ENCODE measurements around the gene KRTAP10-1. TPM values are rescaled to one million over a fixed set of nuclear protein-coding genes. Genes with fewer than 3 reads are reported as not detected.

The KRTAP10-1 gene
- total RNA-seq, 4 donors from 2014 or later: not detected

- intact Hi-C loops (cut with DNase I; ENCODE audit: low total_unique reads) (no loop called here), in situ Hi-C loops (cut with MboI; ENCODE audit: low sequenced_read_pairs in 4 of 4) (no loop called here)
- ATAC-seq (no peak), DNase-seq (no peak)
- Histone ChIP-seq H3K27ac (no peak overlapping the region), H3K4me3 (no peak overlapping the region), H3K36me3 (no peaks in the 10 kb centered on the region), H3K27me3 (peaks cover 13 to 15% (median 14%) of the 10 kb centered on the region in 3 donors), H3K4me1 (no peaks in the 10 kb centered on the region), H3K9me3 (no peaks in the 10 kb centered on the region)
- TF ChIP-seq POLR2A (IDR thresholded peaks at IDR 0.05): no peak
- TF ChIP-seq, protein P1, sequence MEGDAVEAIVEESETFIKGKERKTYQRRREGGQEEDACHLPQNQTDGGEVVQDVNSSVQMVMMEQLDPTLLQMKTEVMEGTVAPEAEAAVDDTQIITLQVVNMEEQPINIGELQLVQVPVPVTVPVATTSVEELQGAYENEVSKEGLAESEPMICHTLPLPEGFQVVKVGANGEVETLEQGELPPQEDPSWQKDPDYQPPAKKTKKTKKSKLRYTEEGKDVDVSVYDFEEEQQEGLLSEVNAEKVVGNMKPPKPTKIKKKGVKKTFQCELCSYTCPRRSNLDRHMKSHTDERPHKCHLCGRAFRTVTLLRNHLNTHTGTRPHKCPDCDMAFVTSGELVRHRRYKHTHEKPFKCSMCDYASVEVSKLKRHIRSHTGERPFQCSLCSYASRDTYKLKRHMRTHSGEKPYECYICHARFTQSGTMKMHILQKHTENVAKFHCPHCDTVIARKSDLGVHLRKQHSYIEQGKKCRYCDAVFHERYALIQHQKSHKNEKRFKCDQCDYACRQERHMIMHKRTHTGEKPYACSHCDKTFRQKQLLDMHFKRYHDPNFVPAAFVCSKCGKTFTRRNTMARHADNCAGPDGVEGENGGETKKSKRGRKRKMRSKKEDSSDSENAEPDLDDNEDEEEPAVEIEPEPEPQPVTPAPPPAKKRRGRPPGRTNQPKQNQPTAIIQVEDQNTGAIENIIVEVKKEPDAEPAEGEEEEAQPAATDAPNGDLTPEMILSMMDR (IDR thresholded peaks at IDR 0.05 in 4 of 5, conservative IDR thresholded peaks at IDR 0.05 in 1 of 5): no peak
Observed at GRCh38 chr21:44494418-44494817, 45.6 kb downstream of the KRTAP10-1 start.

DNA sequence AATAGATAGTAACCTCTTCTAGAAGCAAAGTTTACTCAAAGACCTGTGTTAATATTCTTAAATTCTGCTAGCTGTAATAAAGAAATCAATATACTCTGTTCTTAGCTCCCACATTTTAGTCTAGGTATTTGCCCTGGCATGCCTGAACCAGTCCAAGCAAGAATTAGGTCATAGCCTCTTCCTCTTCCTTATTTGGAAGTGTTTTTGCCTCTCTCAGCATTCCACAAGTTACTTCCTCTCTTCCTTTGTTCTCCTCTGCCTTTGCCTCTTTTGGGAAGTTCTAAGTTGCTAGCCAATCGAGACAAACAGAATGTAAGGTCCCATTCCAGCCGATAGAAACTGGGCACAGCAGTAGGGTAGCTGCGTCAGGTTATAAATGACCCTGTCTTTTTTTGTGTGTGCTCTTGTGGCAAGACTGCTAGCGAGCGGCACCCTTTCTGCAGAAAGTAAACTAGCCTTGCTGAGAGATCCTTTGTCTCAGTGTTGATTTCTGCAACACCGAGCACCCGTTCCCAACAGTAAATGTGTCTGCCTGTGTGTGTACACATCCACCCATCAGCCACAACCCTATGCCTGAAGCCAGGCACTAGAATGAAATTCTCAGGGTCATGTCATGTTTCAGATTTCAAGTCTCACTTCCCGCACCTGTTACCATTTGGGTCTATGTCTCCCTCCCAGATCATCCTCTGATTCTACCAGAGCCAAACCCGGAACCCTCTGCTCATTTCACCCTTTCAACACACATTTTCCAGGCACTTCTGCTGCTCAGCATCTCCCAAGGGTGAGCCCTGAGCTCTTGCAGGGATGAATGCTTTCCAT is 47.2 kb downstream of the KRTAP10-1 start:
- H3K9me3 ChIP-seq: no peaks in the 10 kb centered on the region
- no peaks in the 10 kb centered on the region for H3K36me3 ChIP-seq
- intact Hi-C loops (cut with DNase I; ENCODE audit: low total_unique reads) (no loop called here), in situ Hi-C loops (cut with MboI; ENCODE audit: low sequenced_read_pairs in 4 of 4) (no loop called here)
- no peaks in the 10 kb centered on the region for H3K4me1 ChIP-seq
- TF ChIP-seq, protein P1 (IDR thresholded peaks at IDR 0.05 in 4 of 5, conservative IDR thresholded peaks at IDR 0.05 in 1 of 5): no peak
- peaks cover 7 to 15% (median 12%) of the 10 kb centered on the region in 3 donors for H3K27me3 ChIP-seq
- H3K27ac ChIP-seq: no peak overlapping the region
- no peak for DNase-seq
- ATAC-seq: no peak
- no peak overlapping the region for H3K4me3 ChIP-seq

DNA sequence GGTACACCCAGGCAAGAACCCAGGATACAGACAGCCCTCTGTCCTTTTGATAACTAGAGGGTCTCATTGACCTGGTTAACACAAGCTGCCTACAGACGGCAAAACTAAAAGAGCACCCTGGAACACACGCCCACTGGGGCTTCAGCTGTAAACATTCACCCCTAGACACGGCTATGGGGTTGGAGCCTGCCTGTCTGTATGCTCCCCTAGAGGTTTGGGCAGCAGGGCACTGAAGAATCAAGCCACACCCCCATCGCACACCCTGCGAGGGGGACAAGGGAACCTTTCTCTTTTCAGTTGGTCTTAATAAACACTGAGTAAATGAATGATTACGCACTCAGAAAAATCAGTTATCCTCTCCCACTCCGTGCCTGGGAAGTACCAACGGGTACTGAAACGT is 49.2 kb downstream of the KRTAP10-1 start:
- TF ChIP-seq, protein P1 (IDR thresholded peaks at IDR 0.05 in 4 of 5, conservative IDR thresholded peaks at IDR 0.05 in 1 of 5): no peak
- no peak for TF ChIP-seq POLR2A (IDR thresholded peaks at IDR 0.05)
- H3K27ac ChIP-seq: no peak overlapping the region
- ATAC-seq (no peak), DNase-seq (no peak)
- no peak overlapping the region for H3K4me3 ChIP-seq
- in situ Hi-C loops (cut with MboI; ENCODE audit: low sequenced_read_pairs in 4 of 4): no loop called here
- intact Hi-C loops (cut with DNase I; ENCODE audit: low total_unique reads): no loop called here
- peaks cover 0 to 11% (median 8%) of the 10 kb centered on the region in 3 donors for H3K27me3 ChIP-seq
- H3K36me3 ChIP-seq: no peaks in the 10 kb centered on the region
- no peaks in the 10 kb centered on the region for H3K4me1 ChIP-seq
- no peaks in the 10 kb centered on the region for H3K9me3 ChIP-seq

DNA sequence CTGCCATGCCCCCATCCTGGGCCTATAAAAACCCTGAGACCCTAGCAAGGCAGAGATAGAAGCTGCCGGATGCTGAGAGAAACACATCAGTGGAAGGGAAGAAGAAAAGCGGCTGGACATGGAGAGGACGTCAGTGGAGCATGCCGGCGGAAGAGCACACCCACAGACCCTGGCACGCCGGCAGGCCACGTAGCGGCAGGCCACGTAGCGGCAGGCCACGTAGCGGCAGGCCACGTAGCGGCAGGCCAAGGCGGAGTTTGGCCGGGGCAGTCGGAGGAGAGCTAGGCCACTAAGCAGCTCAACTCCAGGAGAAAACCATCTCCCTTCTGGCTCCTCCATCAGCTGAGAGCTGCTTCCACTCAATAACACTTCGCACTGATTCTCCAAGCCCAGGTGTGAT is 49.6 kb downstream of the KRTAP10-1 start:
- TF ChIP-seq, protein P1 (IDR thresholded peaks at IDR 0.05 in 4 of 5, conservative IDR thresholded peaks at IDR 0.05 in 1 of 5): no peak
- no peak for TF ChIP-seq POLR2A (IDR thresholded peaks at IDR 0.05)
- DNase-seq: no peak
- H3K36me3 ChIP-seq: no peaks in the 10 kb centered on the region
- H3K27ac ChIP-seq: no peak overlapping the region
- ATAC-seq: no peak
- no peak overlapping the region for H3K4me3 ChIP-seq
- in situ Hi-C loops (cut with MboI; ENCODE audit: low sequenced_read_pairs in 4 of 4): no loop called here
- peaks cover 0 to 9% (median 7%) of the 10 kb centered on the region in 3 donors for H3K27me3 ChIP-seq
- intact Hi-C loops (cut with DNase I; ENCODE audit: low total_unique reads): no loop called here
- H3K9me3 ChIP-seq: no peaks in the 10 kb centered on the region
- no peaks in the 10 kb centered on the region for H3K4me1 ChIP-seq
